Esophagus (tissue), 2 donors: ENCODE measurements around the gene MTCP1. TPM values are rescaled to one million over a fixed set of nuclear protein-coding genes. Genes with fewer than 3 reads are reported as not detected.

Source experiments
- polyA plus RNA-seq, 2 donors: library from polyadenylated mRNA; stranded (reverse); fragments of 200-250 nt; gene quantifications; one replicate each; pipeline ENCODE4 v1.2.3, GENCODE V29; 2013
- donor health status: healthy with polysubstance abuse.
- donor health status: Bipolar disorder and iron deficiency.

Gene MTCP1
- polyA plus RNA-seq, 2 donors, result 11.6 to 64.1 TPM

Other genes with a start within 250 kb of the MTCP1 start
- gene SMIM9, start 236.5 kb downstream of the MTCP1 start, polyA plus RNA-seq, result not detected
- 10 to 100 TPM; 13.9 to 17.0 TPM for gene F8A1, start 184.8 kb downstream of the MTCP1 start, polyA plus RNA-seq
- 1 to 10 TPM; 2.2 TPM for gene F8, start 48.4 kb downstream of the MTCP1 start, polyA plus RNA-seq
- 10 to 100 TPM; 31.8 to 58.4 TPM for gene FUNDC2, start 44.3 kb downstream of the MTCP1 start, polyA plus RNA-seq
- 10 to 100 TPM; 10.1 to 14.2 TPM for gene CMC4, start within 50 bp of the MTCP1 start, polyA plus RNA-seq
- 10 to 100 TPM in 1 of 2 donors, 1 to 10 TPM in 1; 9.8 to 17.6 TPM for gene BRCC3, start 372 bp upstream of the MTCP1 start, polyA plus RNA-seq
- gene VBP1, start 145.3 kb upstream of the MTCP1 start, polyA plus RNA-seq, result 10 to 100 TPM; 21.2 to 28.2 TPM
- under 1 TPM; 0.09 to 0.10 TPM for gene RAB39B, start 193.4 kb upstream of the MTCP1 start, polyA plus RNA-seq